IPS-18c (cell line): ENCODE results near the gene NDUFS8.

Source experiments
- H3K4me3 ChIP-seq: 2 replicates; pipeline ENCODE4 v1.7.0; 2013; ENCODE audit warnings: low read depth, mild to moderate bottlenecking, low read length, moderate library complexity; ENCODE audit not compliant: insufficient read depth
- H3K9me3 ChIP-seq: one replicate; pipeline ENCODE4 v1.6.1; 2013; ENCODE audit warnings: mild to moderate bottlenecking, low read length, moderate library complexity; ENCODE audit not compliant: control insufficient read depth, insufficient read depth

NDUFS8 gene

GRCh38 chr11:68081691-68082090 lies 51.2 kb downstream of the NDUFS8 start:
- peaks cover 2% of the 10 kb centered on the region for H3K9me3 ChIP-seq
- H3K4me3 ChIP-seq, result no peak overlapping the region

GRCh38 chr11:68082481-68082880 lies 52.0 kb downstream of the NDUFS8 start:
- H3K4me3 ChIP-seq, result no peak overlapping the region
- peaks cover 2% of the 10 kb centered on the region for H3K9me3 ChIP-seq

DNA sequence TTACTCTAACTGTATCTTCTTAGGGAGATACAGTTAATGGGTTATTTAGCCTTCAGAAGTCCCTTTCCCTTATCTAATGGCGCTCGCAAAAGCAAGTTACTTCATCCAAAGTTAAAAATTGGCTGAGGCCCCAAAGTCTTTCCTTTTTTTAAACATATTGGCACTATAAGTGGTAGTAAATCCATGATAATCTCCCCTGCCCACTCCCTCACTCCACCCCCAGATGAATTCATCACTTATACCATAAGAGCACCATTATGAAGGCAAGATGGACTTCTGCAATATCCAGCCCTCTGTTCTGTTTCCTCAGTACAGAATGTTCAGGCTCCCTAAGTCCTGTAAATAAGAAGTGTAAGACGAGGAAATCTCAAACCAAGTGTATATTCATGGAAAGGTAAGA lies 53.0 kb downstream of the NDUFS8 start:
- H3K9me3 ChIP-seq, result peaks cover 2% of the 10 kb centered on the region
- no peak overlapping the region for H3K4me3 ChIP-seq
